HEK293T (cell line): ENCODE results near the gene GAD2.
A peak's percentile ranks its signal among the peaks of the same experiment; 100 is the strongest.

Experiments used
- CTCF ChIA-PET: fragments of 350-600 bp; formaldehyde crosslinking; extraction: SDS; loops from one replicate; lab custom pipeline; 2021; ENCODE audit warnings: antibody characterized with exemption, inconsistent platforms; lab: Yijun Ruan, JAX
- POLR2A ChIA-PET: fragments of 350-600 bp; formaldehyde crosslinking; extraction: SDS; loops from one replicate; lab custom pipeline; 2020; ENCODE audit warnings: antibody characterized with exemption, inconsistent platforms; lab: Yijun Ruan, JAX
- DNase-seq: peaks from one replicate; pipeline ENCODE4 v3.0.0; 2012; ENCODE audit warnings: mixed read lengths; ENCODE audit errors: extremely low spot score
- ARNT ChIP-seq: fragments of 450-650 bp; IDR thresholded peaks from 2 replicates; pipeline ENCODE4 v1.6.1; 2017; ENCODE audit warnings: mild to moderate bottlenecking
- BHLHE40 ChIP-seq: fragments of 450-650 bp; IDR thresholded peaks from 2 replicates; pipeline ENCODE4 v1.6.1; 2016; ENCODE audit warnings: mild to moderate bottlenecking, moderate library complexity, borderline replicate concordance
- CTBP1 ChIP-seq: fragments of 450-650 bp; IDR thresholded peaks from 2 replicates; pipeline ENCODE4 v1.6.1; 2016; ENCODE audit warnings: borderline replicate concordance
- ELF4 ChIP-seq: fragments of 450-650 bp; IDR thresholded peaks from 2 replicates; pipeline ENCODE4 v1.6.1; 2017; ENCODE audit warnings: antibody characterized with exemption
- FOXA1 ChIP-seq: fragments of 450-650 bp; IDR thresholded peaks from 2 replicates; pipeline ENCODE4 v1.6.1; 2016; ENCODE audit warnings: mild to moderate bottlenecking
- FOXK2 ChIP-seq: fragments of 450-650 bp; IDR thresholded peaks from 2 replicates; pipeline ENCODE4 v1.6.1; 2016; ENCODE audit warnings: mild to moderate bottlenecking
- FOXM1 ChIP-seq: fragments of 450-650 bp; IDR thresholded peaks from 2 replicates; pipeline ENCODE4 v1.6.1; 2017; ENCODE audit warnings: mild to moderate bottlenecking, borderline replicate concordance
- HDGF ChIP-seq: fragments of 450-650 bp; IDR thresholded peaks from 2 replicates; pipeline ENCODE4 v1.6.1; 2017; ENCODE audit warnings: antibody characterized with exemption, borderline replicate concordance
- L3MBTL2 ChIP-seq: fragments of 450-650 bp; conservative IDR thresholded peaks from 2 replicates; pipeline ENCODE4 v1.6.1; 2016; ENCODE audit warnings: mild to moderate bottlenecking
- LEF1 ChIP-seq: fragments of 450-650 bp; IDR thresholded peaks from 2 replicates; pipeline ENCODE4 v1.6.1; 2017; ENCODE audit warnings: mild to moderate bottlenecking, borderline replicate concordance
- NFRKB ChIP-seq: fragments of 450-650 bp; IDR thresholded peaks from 2 replicates; pipeline ENCODE4 v1.6.1; 2016; ENCODE audit warnings: mild to moderate bottlenecking, moderate library complexity
- PKNOX1 ChIP-seq: fragments of 450-650 bp; IDR thresholded peaks from 2 replicates; pipeline ENCODE4 v1.6.1; 2016
- SP1 ChIP-seq: fragments of 450-650 bp; IDR thresholded peaks from 2 replicates; pipeline ENCODE4 v1.6.1; 2017
- SUZ12 ChIP-seq: fragments of 450-650 bp; IDR thresholded peaks from 2 replicates; pipeline ENCODE4 v1.6.1; 2016; ENCODE audit warnings: mild to moderate bottlenecking
- TARDBP ChIP-seq: fragments of 450-650 bp; IDR thresholded peaks from 2 replicates; pipeline ENCODE4 v1.6.1; 2016
- ZNF384 ChIP-seq: fragments of 450-650 bp; IDR thresholded peaks from 2 replicates; pipeline ENCODE4 v1.6.1; 2016

The GAD2 gene

GRCh38 chr10:26216585-26217395, at the start of gene GAD2:
TSS of gene GAD2 (plus strand) at chr10:26216774. CDS start at chr10:26216810, 36 bp downstream.
- DNase-seq = no peak
- ChIA-PET CTCF (no interaction called here), POLR2A (no interaction called here)
- TF ChIP-seq PKNOX1 = no peak
- TF ChIP-seq SUZ12 = no peak
- TF ChIP-seq L3MBTL2 = no peak
- TF ChIP-seq ZNF384 = no peak
- TF ChIP-seq LEF1 = no peak
- TF ChIP-seq BHLHE40 = no peak
- TF ChIP-seq SP1 = no peak
- no peak for TF ChIP-seq FOXM1
- TF ChIP-seq FOXA1 = no peak
- TF ChIP-seq FOXK2 = no peak
- TF ChIP-seq NFRKB = no peak
- TF ChIP-seq ELF4 = no peak
- no peak for TF ChIP-seq CTBP1
- no peak for TF ChIP-seq TARDBP
- no peak for TF ChIP-seq HDGF
- TF ChIP-seq ARNT = no peak

GRCh38 chr10:26169466-26169865, 47.1 kb upstream of the GAD2 start:
- CTCF ChIA-PET = no interaction called here
- no peak for TF ChIP-seq BHLHE40
- peak; percentile 48 for TF ChIP-seq PKNOX1
- POLR2A ChIA-PET = no interaction called here
- no peak for DNase-seq

GRCh38 chr10:26172131-26172530, 44.4 kb upstream of the GAD2 start:
- ChIA-PET CTCF (interaction anchor here (0.6 kb wide), 1 partner anchor 327 kb away, joined by 3 read pairs; no protein-coding TSS in a partner anchor), POLR2A (no interaction called here)
- TF ChIP-seq FOXK2 = no peak
- no peak for TF ChIP-seq SUZ12
- TF ChIP-seq ELF4 = no peak
- DNase-seq = no peak

GRCh38 chr10:26173837-26174236, 42.7 kb upstream of the GAD2 start:
- CTCF ChIA-PET = no interaction called here

GRCh38 chr10:26177341-26177740, 39.2 kb upstream of the GAD2 start:
- POLR2A ChIA-PET = no interaction called here
- CTCF ChIA-PET = no interaction called here
- no peak for DNase-seq
- TF ChIP-seq FOXM1 (no peak), FOXA1 (no peak), ZNF384 (no peak), PKNOX1 (no peak), ELF4 (no peak)

More at GRCh38 chr10:26173837-26174236, 42.7 kb upstream of the GAD2 start:
- no peak for DNase-seq
- TF ChIP-seq PKNOX1 (no peak), TARDBP (no peak), NFRKB (no peak), HDGF (no peak), LEF1 (no peak), ZNF384 (no peak), FOXK2 (no peak), FOXA1 (no peak), ELF4 (no peak), SUZ12 (no peak)
- POLR2A ChIA-PET = no interaction called here

- POLR2A ChIA-PET = no interaction called here
- DNase-seq = no peak
- CTCF ChIA-PET = no interaction called here
- TF ChIP-seq L3MBTL2 (no peak), SP1 (no peak), FOXM1 (no peak), FOXA1 (no peak), SUZ12 (no peak), BHLHE40 (no peak), LEF1 (no peak), PKNOX1 (no peak), ARNT (no peak), ELF4 (no peak)
These were observed 22.3 kb upstream of the GAD2 start for GRCh38 chr10:26194275-26194674.
